Right lobe of liver (tissue), 4 donors: Measurements from ENCODE around the gene HARBI1.

Source experiments
- POLR2A ChIP-seq: fragments of 450-650 bp; IDR thresholded peaks from one replicate; pipeline ENCODE4 v1.6.1; 2017; ENCODE audit warnings: antibody characterized with exemption, mild to moderate bottlenecking
- TF ChIP-seq, protein P1 (sequence below), 4 donors: fragments of 200-600 bp in 3 of 4; fragments of 450-650 bp in 1 of 4; IDR thresholded peaks; one replicate each; pipeline versions ENCODE4 v1.5.1 to v1.8.0; 2016 to 2022; ENCODE audit warnings: antibody characterized with exemption in 4 of 4, mild to moderate bottlenecking in 2 of 4
- donor health status: DM: no; HTN: no; CAD: no.
- donor health status: DM: no; HTN: no; CAD: no.
- donor health status: DM: no; HTN: yes; CAD: no.

DNA sequence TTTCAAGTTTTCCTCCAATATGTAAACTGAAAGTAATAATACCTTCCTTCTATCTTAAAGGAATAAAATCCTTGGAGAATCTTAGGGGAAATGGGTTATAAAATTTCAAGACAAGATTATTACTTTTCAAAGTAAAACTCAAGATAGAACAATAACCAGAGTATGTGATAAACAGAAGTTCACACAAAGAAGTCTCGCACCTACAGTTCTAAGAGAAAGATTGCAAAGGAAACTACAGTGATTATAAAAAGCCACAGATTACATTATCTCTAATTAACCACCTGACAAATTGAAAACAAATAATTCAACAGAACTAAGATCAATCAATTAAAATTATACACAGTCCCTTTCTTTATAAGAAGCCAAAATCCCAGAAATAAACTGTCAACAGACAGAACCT is 57.2 kb downstream of the HARBI1 start:
- TF ChIP-seq, protein P1, sequence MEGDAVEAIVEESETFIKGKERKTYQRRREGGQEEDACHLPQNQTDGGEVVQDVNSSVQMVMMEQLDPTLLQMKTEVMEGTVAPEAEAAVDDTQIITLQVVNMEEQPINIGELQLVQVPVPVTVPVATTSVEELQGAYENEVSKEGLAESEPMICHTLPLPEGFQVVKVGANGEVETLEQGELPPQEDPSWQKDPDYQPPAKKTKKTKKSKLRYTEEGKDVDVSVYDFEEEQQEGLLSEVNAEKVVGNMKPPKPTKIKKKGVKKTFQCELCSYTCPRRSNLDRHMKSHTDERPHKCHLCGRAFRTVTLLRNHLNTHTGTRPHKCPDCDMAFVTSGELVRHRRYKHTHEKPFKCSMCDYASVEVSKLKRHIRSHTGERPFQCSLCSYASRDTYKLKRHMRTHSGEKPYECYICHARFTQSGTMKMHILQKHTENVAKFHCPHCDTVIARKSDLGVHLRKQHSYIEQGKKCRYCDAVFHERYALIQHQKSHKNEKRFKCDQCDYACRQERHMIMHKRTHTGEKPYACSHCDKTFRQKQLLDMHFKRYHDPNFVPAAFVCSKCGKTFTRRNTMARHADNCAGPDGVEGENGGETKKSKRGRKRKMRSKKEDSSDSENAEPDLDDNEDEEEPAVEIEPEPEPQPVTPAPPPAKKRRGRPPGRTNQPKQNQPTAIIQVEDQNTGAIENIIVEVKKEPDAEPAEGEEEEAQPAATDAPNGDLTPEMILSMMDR (IDR thresholded peaks at IDR 0.05) = no peak
- no peak for TF ChIP-seq POLR2A
